Cardiac fibroblast (primary cell): Measurements from ENCODE around the gene HMCN1.

Experiments
- DNase-seq, 2 donors: peaks; one replicate each; pipeline versions ENCODE4 v3.0.0 to v3.0.0-alpha.2; 2010; ENCODE audit warnings: low read depth in 2 of 2
- H3K4me3 ChIP-seq, 2 donors: replicated peaks in 1 of 2; 1 replicate in 1 of 2; 2 replicates in 1 of 2; pipeline ENCODE4 v1.5.1; 2011; ENCODE audit warnings: low read depth in 2 of 2, low read length in 2 of 2, mild to moderate bottlenecking in 2 of 2, moderate library complexity in 1 of 2
- CTCF ChIP-seq: IDR thresholded peaks from one replicate; pipeline ENCODE4 v1.5.1; 2011; ENCODE audit warnings: low read depth, mild to moderate bottlenecking, low read length, inconsistent platforms

The HMCN1 gene

GRCh38 chr1:186054932-186055331 is 320.7 kb downstream of the HMCN1 start:
- no peak for TF ChIP-seq CTCF
- no peak for DNase-seq

GRCh38 chr1:186055846-186056245 is 321.7 kb downstream of the HMCN1 start:
- H3K4me3 ChIP-seq: no peak overlapping the region
- TF ChIP-seq CTCF: no peak
- DNase-seq: peak in 1 of 2 donors; percentile 56

More at GRCh38 chr1:186054932-186055331, 320.7 kb downstream of the HMCN1 start:
- H3K4me3 ChIP-seq: no peak overlapping the region

GRCh38 chr1:186057086-186057485 is 322.9 kb downstream of the HMCN1 start:
- no peak for TF ChIP-seq CTCF
- DNase-seq: no peak
- no peak overlapping the region for H3K4me3 ChIP-seq

- peak; percentile 40 to 50 for DNase-seq
- no peak overlapping the region for H3K4me3 ChIP-seq
- no peak for TF ChIP-seq CTCF
These were observed 325.1 kb downstream of the HMCN1 start for GRCh38 chr1:186059311-186059710.

GRCh38 chr1:186059752-186060151 is 325.6 kb downstream of the HMCN1 start:
- no peak overlapping the region for H3K4me3 ChIP-seq
- peak in 1 of 2 donors; percentile 20 for DNase-seq
- TF ChIP-seq CTCF: no peak

- DNase-seq: no peak
- TF ChIP-seq CTCF: no peak
- H3K4me3 ChIP-seq: no peak overlapping the region
These were observed 326.0 kb downstream of the HMCN1 start for GRCh38 chr1:186060226-186060625.

GRCh38 chr1:186063091-186063657 is 329.0 kb downstream of the HMCN1 start:
- no peak for TF ChIP-seq CTCF
- no peak overlapping the region for H3K4me3 ChIP-seq
- DNase-seq: no peak
